Measurements from ENCODE around the gene UFM1.

DNA sequence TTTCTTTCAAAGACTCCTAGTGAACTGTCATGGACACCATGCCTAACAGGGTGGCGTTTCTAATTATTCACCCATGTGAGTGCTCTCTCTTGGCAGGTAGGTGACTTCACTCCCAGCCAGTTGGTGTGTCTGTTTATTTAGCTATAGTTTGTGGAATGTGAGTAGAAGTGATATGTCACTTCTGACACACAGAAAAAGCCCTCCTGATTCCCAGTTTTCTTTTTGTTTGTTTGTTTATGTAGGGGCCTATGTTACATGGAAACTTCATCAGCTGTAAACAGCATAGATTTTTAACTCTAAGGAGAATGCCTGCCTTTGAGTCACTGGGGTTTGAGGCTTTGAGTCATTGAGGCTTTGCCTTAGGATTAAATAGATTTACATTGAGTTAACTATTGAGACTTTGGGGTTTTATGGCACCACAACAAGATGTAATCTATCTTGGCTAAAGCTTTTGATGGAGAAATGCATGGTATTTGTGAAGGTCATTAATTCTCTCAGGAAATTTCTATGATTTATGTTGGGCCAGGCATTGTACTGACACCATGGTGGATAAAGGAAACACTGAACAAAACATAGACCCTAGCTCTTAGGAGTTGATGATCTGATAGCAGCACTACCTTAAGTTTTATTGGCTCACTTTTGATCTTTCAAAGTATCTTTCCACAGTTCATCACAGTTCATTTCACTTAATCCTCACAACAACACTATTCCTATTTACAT lies 45.3 kb downstream of the UFM1 start:
- TF ChIP-seq CTCF (IDR thresholded peaks at IDR 0.05) (no peak), ZFX (IDR thresholded peaks at IDR 0.05; ENCODE audit: borderline replicate concordance) (no peak)

Data from 22Rv1 (cell line).